Measurements from ENCODE around the gene LMAN2.

DNA sequence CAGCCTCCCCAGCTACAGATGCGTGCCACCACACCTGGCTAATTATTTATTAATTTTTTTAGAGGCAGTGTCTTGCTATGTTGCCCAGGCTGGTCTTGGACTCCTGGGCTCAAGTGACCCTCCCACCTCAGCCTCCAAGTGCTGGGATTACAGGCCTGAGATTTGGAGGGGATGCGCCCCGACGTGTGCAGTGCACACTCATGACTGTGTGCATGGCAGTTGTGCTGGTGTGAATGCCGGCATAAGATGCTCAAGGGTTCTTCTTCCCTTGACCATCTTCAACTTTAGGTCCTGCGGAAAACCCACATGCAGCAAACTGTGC is 29.3 kb upstream of the LMAN2 start:
- TF ChIP-seq, protein P1, sequence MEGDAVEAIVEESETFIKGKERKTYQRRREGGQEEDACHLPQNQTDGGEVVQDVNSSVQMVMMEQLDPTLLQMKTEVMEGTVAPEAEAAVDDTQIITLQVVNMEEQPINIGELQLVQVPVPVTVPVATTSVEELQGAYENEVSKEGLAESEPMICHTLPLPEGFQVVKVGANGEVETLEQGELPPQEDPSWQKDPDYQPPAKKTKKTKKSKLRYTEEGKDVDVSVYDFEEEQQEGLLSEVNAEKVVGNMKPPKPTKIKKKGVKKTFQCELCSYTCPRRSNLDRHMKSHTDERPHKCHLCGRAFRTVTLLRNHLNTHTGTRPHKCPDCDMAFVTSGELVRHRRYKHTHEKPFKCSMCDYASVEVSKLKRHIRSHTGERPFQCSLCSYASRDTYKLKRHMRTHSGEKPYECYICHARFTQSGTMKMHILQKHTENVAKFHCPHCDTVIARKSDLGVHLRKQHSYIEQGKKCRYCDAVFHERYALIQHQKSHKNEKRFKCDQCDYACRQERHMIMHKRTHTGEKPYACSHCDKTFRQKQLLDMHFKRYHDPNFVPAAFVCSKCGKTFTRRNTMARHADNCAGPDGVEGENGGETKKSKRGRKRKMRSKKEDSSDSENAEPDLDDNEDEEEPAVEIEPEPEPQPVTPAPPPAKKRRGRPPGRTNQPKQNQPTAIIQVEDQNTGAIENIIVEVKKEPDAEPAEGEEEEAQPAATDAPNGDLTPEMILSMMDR (IDR thresholded peaks at IDR 0.05; ENCODE audit: low read depth, low read length, poor library complexity, severe bottlenecking): no peak
- TF ChIP-seq EZH2phosphoT487 (IDR thresholded peaks at IDR 0.05; ENCODE audit: borderline replicate concordance, low read length): no peak
